GM23338 (cell line): ENCODE measurements around the gene THRB. TPM values are rescaled to one million over a fixed set of nuclear protein-coding genes. Genes with fewer than 3 reads are reported as not detected.

Experiments
- ATAC-seq: fragments of 200-7000 bp; cut with Tn5 transposase; 3 replicates; pipeline ENCODE4 v1.9.1; 2020
- DNase-seq: peaks from one replicate; pipeline ENCODE4 v3.0.0-alpha.2; 2015; ENCODE audit warnings: low spot score
- H2AFZ ChIP-seq: fragments of 200-600 bp; sonication (generic); 2 replicates; pipeline ENCODE4 v1.8.0; 2016; ENCODE audit warnings: antibody characterized with exemption, mild to moderate bottlenecking, moderate library complexity
- H3F3A ChIP-seq: fragments of 200-600 bp; sonication (generic); replicated peaks from 2 replicates; pipeline ENCODE4 v1.8.0; 2017; ENCODE audit warnings: antibody characterized with exemption, mixed run types, low read depth
- H3K27ac ChIP-seq: fragments of 200-600 bp; sonication (generic); 2 replicates; pipeline ENCODE4 v1.6.1; 2016; ENCODE audit warnings: low read depth
- H3K27me3 ChIP-seq: fragments of 200-600 bp; sonication (generic); 2 replicates; pipeline ENCODE4 v1.8.0; 2016; ENCODE audit warnings: mild to moderate bottlenecking, mixed run types, moderate library complexity; ENCODE audit not compliant: insufficient read depth
- H3K36me3 ChIP-seq: fragments of 200-600 bp; sonication (generic); 2 replicates; pipeline ENCODE4 v1.8.0; 2016; ENCODE audit warnings: mild to moderate bottlenecking; ENCODE audit not compliant: insufficient read depth
- H3K4me1 ChIP-seq: fragments of 200-600 bp; sonication (generic); 2 replicates; pipeline ENCODE4 v1.8.0; 2016; ENCODE audit warnings: mild to moderate bottlenecking, moderate library complexity; ENCODE audit not compliant: insufficient read depth
- H3K4me2 ChIP-seq: fragments of 200-600 bp; sonication (generic); 2 replicates; pipeline ENCODE4 v1.7.1; 2017; ENCODE audit warnings: mixed run types
- H3K4me3 ChIP-seq: fragments of 200-600 bp; sonication (generic); 2 replicates; pipeline ENCODE4 v1.6.1; 2016; ENCODE audit warnings: mixed run types
- H3K79me2 ChIP-seq: fragments of 200-600 bp; sonication (generic); replicated peaks from 2 replicates; pipeline ENCODE4 v1.8.0; 2017; ENCODE audit warnings: mild to moderate bottlenecking; ENCODE audit not compliant: insufficient read depth
- H3K9me2 ChIP-seq: fragments of 200-600 bp; sonication (generic); 2 replicates; pipeline ENCODE4 v1.8.0; 2017; ENCODE audit not compliant: insufficient read depth
- H4K20me1 ChIP-seq: fragments of 200-600 bp; sonication (generic); replicated peaks from 2 replicates; pipeline ENCODE4 v1.8.0; 2017; ENCODE audit warnings: mild to moderate bottlenecking; ENCODE audit not compliant: insufficient read depth
- H3K27ac Mint-ChIP-seq: 2 replicates; pipeline ENCODE4 v1.8.0; 2020; ENCODE audit warnings: inconsistent platforms, mild to moderate bottlenecking, moderate library complexity, mixed read lengths
- H3K27me3 Mint-ChIP-seq: 3 replicates; pipeline ENCODE4 v1.8.0; 2022; ENCODE audit warnings: low read depth, mild to moderate bottlenecking, moderate library complexity, mixed read lengths, inconsistent platforms; ENCODE audit not compliant: insufficient read depth, poor library complexity
- H3K36me3 Mint-ChIP-seq: 3 replicates; pipeline ENCODE4 v1.8.0; 2021; ENCODE audit warnings: low read depth, mild to moderate bottlenecking, inconsistent platforms, moderate library complexity, mixed read lengths
- H3K4me1 Mint-ChIP-seq: 3 replicates; pipeline ENCODE4 v1.8.0; 2020; ENCODE audit warnings: mild to moderate bottlenecking, inconsistent platforms, mixed read lengths
- H3K4me3 Mint-ChIP-seq: 3 replicates; pipeline ENCODE4 v1.8.0; 2021; ENCODE audit warnings: moderate library complexity, mild to moderate bottlenecking, inconsistent platforms, mixed read lengths
- H3K9me3 Mint-ChIP-seq: 3 replicates; pipeline ENCODE4 v1.8.0; 2020; ENCODE audit warnings: moderate library complexity, mild to moderate bottlenecking, inconsistent platforms, mixed read lengths
- CREB1 ChIP-seq: fragments of 250-450 bp; sonication (Bioruptor Pico); IDR thresholded peaks from 2 replicates; pipeline ENCODE4 v1.5.0; 2020; ENCODE audit warnings: low read depth, mild to moderate bottlenecking, moderate library complexity
- EZH2 ChIP-seq: fragments of 200-600 bp; sonication (generic); IDR thresholded peaks from one replicate; pipeline ENCODE4 v1.8.0; 2017; ENCODE audit warnings: antibody characterized with exemption, mild to moderate bottlenecking, low read depth; ENCODE audit not compliant: unreplicated experiment
- EZH2phosphoT487 ChIP-seq: fragments of 200-600 bp; sonication (generic); IDR thresholded peaks from one replicate; pipeline ENCODE4 v1.8.1; 2018; ENCODE audit warnings: antibody characterized with exemption; ENCODE audit not compliant: unreplicated experiment
- JUNB ChIP-seq: IDR thresholded peaks from one replicate; pipeline ENCODE4 v1.6.1; 2016; ENCODE audit warnings: antibody characterized with exemption; ENCODE audit not compliant: unreplicated experiment
- NANOG ChIP-seq: IDR thresholded peaks from 2 replicates; pipeline ENCODE4 v1.6.1; 2016; ENCODE audit warnings: antibody characterized with exemption, borderline replicate concordance
- POLR2AphosphoS5 ChIP-seq: IDR thresholded peaks from 2 replicates; pipeline ENCODE4 v1.6.1; 2016; ENCODE audit warnings: antibody characterized with exemption, low read depth
- STAT1 ChIP-seq: IDR thresholded peaks from one replicate; pipeline ENCODE4 v1.6.1; 2016; ENCODE audit warnings: antibody characterized with exemption; ENCODE audit not compliant: unreplicated experiment
- ZNF114 ChIP-seq: fragments of 250-450 bp; sonication (Bioruptor Pico); IDR thresholded peaks from 2 replicates; pipeline ENCODE4 v1.5.0; 2020; ENCODE audit warnings: mild to moderate bottlenecking, moderate library complexity
- ZNF331 ChIP-seq: fragments of 250-450 bp; sonication (Bioruptor Pico); IDR thresholded peaks from 2 replicates; pipeline ENCODE4 v1.5.0; 2020; ENCODE audit warnings: low read depth, mild to moderate bottlenecking, moderate library complexity
- polyA plus RNA-seq: library from polyadenylated mRNA; unstranded; fragments of >200 nt; fragmentation: Nextera tagmentation; extraction: Ambion mirVana; gene quantifications from 2 replicates; pipeline ENCODE4 v1.2.1, GENCODE V29; 2016
- total RNA-seq: library from RNA; depleted of rRNA; stranded (reverse); fragments of >200 nt; shearing (Covaris generic); gene quantifications from 2 replicates; pipeline ENCODE4 v1.2.3, GENCODE V29; 2014
- TF ChIP-seq, protein P1 (sequence below), 2 experiments: fragments of 200-600 bp in 1 of 2; sonication (generic) in 1 of 2; conservative IDR thresholded peaks; 2 replicates each; pipeline versions ENCODE4 v1.5.1 to v1.6.1; 2016 to 2017; ENCODE audit warnings: antibody characterized with exemption in 2 of 2, low read depth in 2 of 2, mild to moderate bottlenecking in 2 of 2, moderate library complexity in 1 of 2
- TF ChIP-seq, protein P2 (sequence below): IDR thresholded peaks from 2 replicates; pipeline ENCODE4 v1.6.1; 2016; ENCODE audit warnings: antibody characterized with exemption
- TF ChIP-seq, protein P3 (sequence below): IDR thresholded peaks from one replicate; pipeline ENCODE4 v1.6.1; 2018; ENCODE audit warnings: antibody characterized with exemption; ENCODE audit not compliant: unreplicated experiment

The THRB gene
- total and polyA plus RNA-seq, 2 experiments from 2014 or later, result 1.7 to 3.2 TPM

DNA sequence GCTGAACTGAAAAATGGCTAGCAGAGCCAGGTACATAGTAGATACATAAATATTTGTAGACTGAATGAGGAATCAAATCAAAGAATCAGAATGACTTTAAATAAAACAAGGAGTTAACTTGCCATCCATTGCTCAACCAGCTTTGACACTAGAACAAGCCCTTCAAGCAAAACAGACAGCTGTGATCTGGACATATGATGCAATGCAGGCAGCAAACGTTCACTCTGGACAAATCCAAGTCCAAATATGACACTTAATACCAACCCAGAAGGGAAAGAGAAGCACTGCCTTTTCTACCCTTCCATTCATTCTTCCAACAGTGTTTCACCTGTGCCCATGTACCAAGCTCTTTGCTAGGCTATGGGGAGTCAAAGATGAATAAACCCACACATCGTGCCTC, 4.5 kb downstream of the THRB start (continued):
- TF ChIP-seq, protein P1, sequence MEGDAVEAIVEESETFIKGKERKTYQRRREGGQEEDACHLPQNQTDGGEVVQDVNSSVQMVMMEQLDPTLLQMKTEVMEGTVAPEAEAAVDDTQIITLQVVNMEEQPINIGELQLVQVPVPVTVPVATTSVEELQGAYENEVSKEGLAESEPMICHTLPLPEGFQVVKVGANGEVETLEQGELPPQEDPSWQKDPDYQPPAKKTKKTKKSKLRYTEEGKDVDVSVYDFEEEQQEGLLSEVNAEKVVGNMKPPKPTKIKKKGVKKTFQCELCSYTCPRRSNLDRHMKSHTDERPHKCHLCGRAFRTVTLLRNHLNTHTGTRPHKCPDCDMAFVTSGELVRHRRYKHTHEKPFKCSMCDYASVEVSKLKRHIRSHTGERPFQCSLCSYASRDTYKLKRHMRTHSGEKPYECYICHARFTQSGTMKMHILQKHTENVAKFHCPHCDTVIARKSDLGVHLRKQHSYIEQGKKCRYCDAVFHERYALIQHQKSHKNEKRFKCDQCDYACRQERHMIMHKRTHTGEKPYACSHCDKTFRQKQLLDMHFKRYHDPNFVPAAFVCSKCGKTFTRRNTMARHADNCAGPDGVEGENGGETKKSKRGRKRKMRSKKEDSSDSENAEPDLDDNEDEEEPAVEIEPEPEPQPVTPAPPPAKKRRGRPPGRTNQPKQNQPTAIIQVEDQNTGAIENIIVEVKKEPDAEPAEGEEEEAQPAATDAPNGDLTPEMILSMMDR (conservative IDR thresholded peaks at IDR 0.05; ENCODE audit: low read depth in 2 of 2), result no peak
- TF ChIP-seq CREB1 (CRISPR knock-in tag) (no peak), POLR2AphosphoS5 (no peak), EZH2phosphoT487 (no peak), NANOG (no peak), ZNF114 (CRISPR knock-in tag) (no peak)

DNA sequence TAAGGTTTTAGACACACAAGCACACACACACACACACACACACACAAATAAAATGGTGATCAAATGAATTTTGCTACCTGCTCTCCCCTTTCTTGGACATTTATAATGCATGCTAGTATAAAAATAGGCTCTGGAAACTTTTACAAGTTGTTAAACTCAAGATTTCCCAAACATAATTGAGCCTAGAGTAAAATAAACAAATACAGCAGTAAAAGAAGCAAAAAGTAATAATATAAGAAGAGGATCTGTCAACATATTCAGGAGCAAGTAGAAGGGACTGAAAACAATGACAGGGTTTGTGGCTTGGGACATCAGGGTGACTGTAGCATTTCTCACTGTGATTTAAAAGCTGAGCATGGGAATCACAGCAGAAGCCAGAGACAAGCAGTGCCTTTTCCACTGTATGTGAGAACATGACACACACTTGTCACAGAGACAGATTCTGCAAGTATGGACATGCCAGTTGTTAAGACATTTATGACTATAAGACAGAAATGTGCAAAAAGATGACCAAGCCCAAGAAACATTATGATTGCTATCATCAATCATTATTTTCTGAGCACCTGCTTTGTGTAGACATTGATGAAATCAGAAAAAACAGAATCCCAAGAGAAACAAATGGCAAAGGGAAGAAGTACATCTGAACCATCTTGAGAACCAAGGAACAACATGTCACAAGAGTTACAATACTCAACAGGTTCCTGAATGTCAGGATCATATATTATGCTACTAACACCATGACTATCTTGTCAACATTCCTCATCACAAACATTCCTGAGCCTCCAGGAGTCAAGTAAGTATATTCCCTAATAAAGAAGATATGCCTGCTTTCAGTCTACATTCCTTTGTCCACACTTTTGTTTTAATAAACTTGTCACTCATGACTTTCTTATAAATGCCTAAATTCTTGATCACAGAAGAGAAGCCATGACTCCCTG, 7.1 kb downstream of the THRB start:
- ATAC-seq (no peak), DNase-seq (no peak)
- no peaks in the 10 kb centered on the region for H3K36me3 Mint-ChIP-seq
- Histone ChIP-seq H3K36me3 (no peaks in the 10 kb centered on the region), H3K9me2 (no peaks in the 10 kb centered on the region), H3K27ac (no peak overlapping the region), H3K27me3 (peaks cover 23% of the 10 kb centered on the region), H3K4me2 (no peak overlapping the region), H3K79me2 (peaks cover 7% of the 10 kb centered on the region; the same call in 1 of the 2 replicates), H3K4me1 (peaks cover 14% of the 10 kb centered on the region), H4K20me1 (no peaks in the 10 kb centered on the region), H2AFZ (no peak overlapping the region), H3K4me3 (no peak overlapping the region), H3F3A (no peaks in the 10 kb centered on the region)
- H3K4me3 Mint-ChIP-seq, result no peak overlapping the region
- peaks cover 11% of the 10 kb centered on the region for H3K27me3 Mint-ChIP-seq
- no peak overlapping the region for H3K27ac Mint-ChIP-seq
- H3K4me1 Mint-ChIP-seq, result peaks cover 10% of the 10 kb centered on the region
- no peaks in the 10 kb centered on the region for H3K9me3 Mint-ChIP-seq
- TF ChIP-seq ZNF331 (CRISPR knock-in tag) (no peak), EZH2phosphoT487 (no peak), POLR2AphosphoS5 (no peak), EZH2 (no peak), STAT1 (no peak), NANOG (no peak), ZNF114 (CRISPR knock-in tag) (no peak), JUNB (no peak), CREB1 (CRISPR knock-in tag) (no peak)
- TF ChIP-seq, protein P1 (conservative IDR thresholded peaks at IDR 0.05; ENCODE audit: low read depth in 2 of 2), result no peak
- TF ChIP-seq, protein P2, sequence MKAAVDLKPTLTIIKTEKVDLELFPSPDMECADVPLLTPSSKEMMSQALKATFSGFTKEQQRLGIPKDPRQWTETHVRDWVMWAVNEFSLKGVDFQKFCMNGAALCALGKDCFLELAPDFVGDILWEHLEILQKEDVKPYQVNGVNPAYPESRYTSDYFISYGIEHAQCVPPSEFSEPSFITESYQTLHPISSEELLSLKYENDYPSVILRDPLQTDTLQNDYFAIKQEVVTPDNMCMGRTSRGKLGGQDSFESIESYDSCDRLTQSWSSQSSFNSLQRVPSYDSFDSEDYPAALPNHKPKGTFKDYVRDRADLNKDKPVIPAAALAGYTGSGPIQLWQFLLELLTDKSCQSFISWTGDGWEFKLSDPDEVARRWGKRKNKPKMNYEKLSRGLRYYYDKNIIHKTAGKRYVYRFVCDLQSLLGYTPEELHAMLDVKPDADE, result no peak
- TF ChIP-seq, protein P3, sequence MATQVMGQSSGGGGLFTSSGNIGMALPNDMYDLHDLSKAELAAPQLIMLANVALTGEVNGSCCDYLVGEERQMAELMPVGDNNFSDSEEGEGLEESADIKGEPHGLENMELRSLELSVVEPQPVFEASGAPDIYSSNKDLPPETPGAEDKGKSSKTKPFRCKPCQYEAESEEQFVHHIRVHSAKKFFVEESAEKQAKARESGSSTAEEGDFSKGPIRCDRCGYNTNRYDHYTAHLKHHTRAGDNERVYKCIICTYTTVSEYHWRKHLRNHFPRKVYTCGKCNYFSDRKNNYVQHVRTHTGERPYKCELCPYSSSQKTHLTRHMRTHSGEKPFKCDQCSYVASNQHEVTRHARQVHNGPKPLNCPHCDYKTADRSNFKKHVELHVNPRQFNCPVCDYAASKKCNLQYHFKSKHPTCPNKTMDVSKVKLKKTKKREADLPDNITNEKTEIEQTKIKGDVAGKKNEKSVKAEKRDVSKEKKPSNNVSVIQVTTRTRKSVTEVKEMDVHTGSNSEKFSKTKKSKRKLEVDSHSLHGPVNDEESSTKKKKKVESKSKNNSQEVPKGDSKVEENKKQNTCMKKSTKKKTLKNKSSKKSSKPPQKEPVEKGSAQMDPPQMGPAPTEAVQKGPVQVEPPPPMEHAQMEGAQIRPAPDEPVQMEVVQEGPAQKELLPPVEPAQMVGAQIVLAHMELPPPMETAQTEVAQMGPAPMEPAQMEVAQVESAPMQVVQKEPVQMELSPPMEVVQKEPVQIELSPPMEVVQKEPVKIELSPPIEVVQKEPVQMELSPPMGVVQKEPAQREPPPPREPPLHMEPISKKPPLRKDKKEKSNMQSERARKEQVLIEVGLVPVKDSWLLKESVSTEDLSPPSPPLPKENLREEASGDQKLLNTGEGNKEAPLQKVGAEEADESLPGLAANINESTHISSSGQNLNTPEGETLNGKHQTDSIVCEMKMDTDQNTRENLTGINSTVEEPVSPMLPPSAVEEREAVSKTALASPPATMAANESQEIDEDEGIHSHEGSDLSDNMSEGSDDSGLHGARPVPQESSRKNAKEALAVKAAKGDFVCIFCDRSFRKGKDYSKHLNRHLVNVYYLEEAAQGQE, result no peak
